Fibroblast of lung (primary cell): ENCODE data around the gene EMILIN2. TPM values are rescaled to one million over a fixed set of nuclear protein-coding genes. Genes with fewer than 3 reads are reported as not detected.

Source experiments
- DNase-seq, 2 donors: peaks; one replicate each; pipeline versions ENCODE4 v3.0.0 to v3.0.0-alpha.2; 2010; ENCODE audit warnings: low read depth in 2 of 2
- H2AFZ ChIP-seq: 2 replicates; pipeline ENCODE4 v1.5.1; 2012; ENCODE audit warnings: low read length, control low read depth, inconsistent platforms
- H3K27ac ChIP-seq: 2 replicates; pipeline ENCODE4 v1.5.1; 2011; ENCODE audit warnings: low read length, control low read depth; ENCODE audit not compliant: insufficient read depth
- H3K27me3 ChIP-seq: 2 replicates; pipeline ENCODE4 v1.5.1; 2011; ENCODE audit warnings: mild to moderate bottlenecking, low read length; ENCODE audit not compliant: control insufficient read depth, insufficient read depth
- H3K36me3 ChIP-seq: 2 replicates; pipeline ENCODE4 v1.5.1; 2011; ENCODE audit warnings: low read length; ENCODE audit not compliant: control insufficient read depth, insufficient read depth
- H3K4me1 ChIP-seq: 2 replicates; pipeline ENCODE4 v1.5.1; 2011; ENCODE audit warnings: low read length; ENCODE audit not compliant: control insufficient read depth, insufficient read depth; ENCODE audit errors: extremely low read depth
- H3K4me2 ChIP-seq: 2 replicates; pipeline ENCODE4 v1.5.1; 2011; ENCODE audit warnings: low read length, control low read depth; ENCODE audit not compliant: insufficient read depth; ENCODE audit errors: extremely low read depth
- H3K4me3 ChIP-seq, 4 experiments: fragments of 200-600 bp in 1 of 4; sonication (generic) in 1 of 4; replicated peaks in 1 of 4; 2 replicates each; pipeline ENCODE4 v1.5.1; 2011 to 2016; ENCODE audit warnings: low read length in 4 of 4, low read depth in 3 of 4, mild to moderate bottlenecking in 3 of 4, control low read depth in 2 of 4, inconsistent platforms in 1 of 4, mixed read lengths in 1 of 4; ENCODE audit not compliant: insufficient read depth in 1 of 4; ENCODE audit errors: control extremely low read depth in 1 of 4
- H3K79me2 ChIP-seq: 2 replicates; pipeline ENCODE4 v1.5.1; 2012; ENCODE audit warnings: mild to moderate bottlenecking, low read length, inconsistent platforms; ENCODE audit not compliant: control insufficient read depth, insufficient read depth
- H3K9ac ChIP-seq: 2 replicates; pipeline ENCODE4 v1.5.1; 2011; ENCODE audit warnings: mild to moderate bottlenecking, low read length, control low read depth; ENCODE audit not compliant: insufficient read depth
- H3K9me3 ChIP-seq: 2 replicates; pipeline ENCODE4 v1.5.1; 2012; ENCODE audit warnings: low read depth, low read length; ENCODE audit not compliant: control insufficient read depth, insufficient read depth
- H4K20me1 ChIP-seq: 2 replicates; pipeline ENCODE4 v1.5.1; 2011; ENCODE audit warnings: low read length; ENCODE audit not compliant: control insufficient read depth, insufficient read depth; ENCODE audit errors: extremely low read depth
- EZH2 ChIP-seq: IDR thresholded peaks from 2 replicates; pipeline ENCODE4 v1.5.1; 2012; ENCODE audit warnings: low read length, control low read depth, mild to moderate bottlenecking; ENCODE audit errors: missing control alignments
- polyA plus RNA-seq, 2 donors: library from polyadenylated mRNA; depleted of rRNA in 1 of 2; stranded (reverse) in 1 of 2; unstranded in 1 of 2; fragments of >200 nt; gene quantifications; 2 replicates each; pipeline ENCODE4 v1.2.1, GENCODE V29; 2011 to 2012; ENCODE audit warnings: missing spikeins in 1 of 2
- total RNA-seq: library from RNA; depleted of rRNA; stranded (reverse); fragments of >200 nt; gene quantifications from 2 replicates; pipeline ENCODE4 v1.2.1, GENCODE V29; 2014
- TF ChIP-seq, protein P1 (sequence below), 2 donors: IDR thresholded peaks in 1 of 2; conservative IDR thresholded peaks in 1 of 2; 1 replicate in 1 of 2; 2 replicates in 1 of 2; pipeline ENCODE4 v1.5.1; 2011 to 2012; ENCODE audit warnings: low read length in 2 of 2, control low read depth in 1 of 2, inconsistent platforms in 1 of 2, low read depth in 1 of 2, mild to moderate bottlenecking in 1 of 2

EMILIN2 gene
- total and polyA plus RNA-seq, 2 donors (not counting 1 experiment from before 2014, with no cell fraction given): 8.7 to 11.1 TPM

DNA sequence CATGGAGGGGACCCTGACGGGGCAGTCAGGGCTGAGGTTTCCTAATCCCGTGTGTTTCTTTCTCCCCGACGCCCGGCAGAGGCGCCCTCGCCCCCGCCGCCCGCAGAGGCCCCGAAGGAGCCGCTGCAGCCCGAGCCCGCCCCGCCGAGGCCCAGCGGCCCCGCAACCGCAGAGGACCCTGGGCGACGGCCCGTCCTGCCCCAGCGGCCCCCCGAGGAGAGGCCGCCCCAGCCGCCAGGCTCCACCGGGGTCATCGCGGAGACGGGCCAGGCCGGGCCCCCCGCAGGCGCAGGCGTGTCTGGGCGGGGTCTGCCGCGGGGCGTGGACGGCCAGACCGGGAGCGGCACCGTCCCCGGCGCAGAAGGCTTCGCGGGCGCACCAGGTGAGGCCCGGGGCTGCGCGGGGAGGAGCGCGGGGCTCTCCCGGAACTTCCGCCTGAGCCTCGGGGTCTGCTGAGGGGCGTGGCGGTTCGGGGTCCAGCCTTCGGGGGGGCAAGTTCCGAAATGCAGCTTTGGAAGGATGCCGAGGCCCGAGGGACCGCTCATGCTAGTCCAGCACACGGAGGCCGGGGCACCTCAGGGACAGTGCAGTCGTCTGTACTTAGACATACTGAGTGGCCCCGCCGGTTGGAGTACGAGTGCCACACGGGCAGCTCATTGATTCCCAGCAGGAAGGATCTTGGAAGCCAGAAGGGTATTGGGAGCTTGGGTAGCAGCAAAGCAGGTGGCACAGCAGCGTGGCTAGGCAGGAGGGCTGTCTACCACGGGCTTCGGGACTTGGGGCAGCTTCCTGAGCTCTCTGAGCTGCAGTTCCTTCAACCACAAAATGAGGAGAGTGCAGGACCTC lies 60.1 kb downstream of the EMILIN2 start:
- no peak overlapping the region for H2AFZ ChIP-seq
- no peaks in the 10 kb centered on the region for H4K20me1 ChIP-seq
- no peaks in the 10 kb centered on the region for H3K27me3 ChIP-seq
- H3K36me3 ChIP-seq: peaks cover 2% of the 10 kb centered on the region
- peak overlapping the region; percentile 66 for H3K4me2 ChIP-seq
- H3K27ac ChIP-seq: no peak overlapping the region
- peaks cover 6% of the 10 kb centered on the region for H3K4me1 ChIP-seq
- H3K4me3 ChIP-seq: peak overlapping the region; percentile 32 to 57 (median 46)
- peak overlapping the region; percentile 73 for H3K9ac ChIP-seq
- no peak for DNase-seq
- TF ChIP-seq, protein P1, sequence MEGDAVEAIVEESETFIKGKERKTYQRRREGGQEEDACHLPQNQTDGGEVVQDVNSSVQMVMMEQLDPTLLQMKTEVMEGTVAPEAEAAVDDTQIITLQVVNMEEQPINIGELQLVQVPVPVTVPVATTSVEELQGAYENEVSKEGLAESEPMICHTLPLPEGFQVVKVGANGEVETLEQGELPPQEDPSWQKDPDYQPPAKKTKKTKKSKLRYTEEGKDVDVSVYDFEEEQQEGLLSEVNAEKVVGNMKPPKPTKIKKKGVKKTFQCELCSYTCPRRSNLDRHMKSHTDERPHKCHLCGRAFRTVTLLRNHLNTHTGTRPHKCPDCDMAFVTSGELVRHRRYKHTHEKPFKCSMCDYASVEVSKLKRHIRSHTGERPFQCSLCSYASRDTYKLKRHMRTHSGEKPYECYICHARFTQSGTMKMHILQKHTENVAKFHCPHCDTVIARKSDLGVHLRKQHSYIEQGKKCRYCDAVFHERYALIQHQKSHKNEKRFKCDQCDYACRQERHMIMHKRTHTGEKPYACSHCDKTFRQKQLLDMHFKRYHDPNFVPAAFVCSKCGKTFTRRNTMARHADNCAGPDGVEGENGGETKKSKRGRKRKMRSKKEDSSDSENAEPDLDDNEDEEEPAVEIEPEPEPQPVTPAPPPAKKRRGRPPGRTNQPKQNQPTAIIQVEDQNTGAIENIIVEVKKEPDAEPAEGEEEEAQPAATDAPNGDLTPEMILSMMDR (conservative IDR thresholded peaks at IDR 0.05 in 1 of 2, IDR thresholded peaks at IDR 0.05 in 1 of 2; ENCODE audit: low read depth in 1 of 2, low read length in 2 of 2): peak in 1 of 2 donors; percentile 20
- peak; percentile 63 for TF ChIP-seq EZH2
- H3K9me3 ChIP-seq: no peaks in the 10 kb centered on the region
- no peaks in the 10 kb centered on the region for H3K79me2 ChIP-seq

DNA sequence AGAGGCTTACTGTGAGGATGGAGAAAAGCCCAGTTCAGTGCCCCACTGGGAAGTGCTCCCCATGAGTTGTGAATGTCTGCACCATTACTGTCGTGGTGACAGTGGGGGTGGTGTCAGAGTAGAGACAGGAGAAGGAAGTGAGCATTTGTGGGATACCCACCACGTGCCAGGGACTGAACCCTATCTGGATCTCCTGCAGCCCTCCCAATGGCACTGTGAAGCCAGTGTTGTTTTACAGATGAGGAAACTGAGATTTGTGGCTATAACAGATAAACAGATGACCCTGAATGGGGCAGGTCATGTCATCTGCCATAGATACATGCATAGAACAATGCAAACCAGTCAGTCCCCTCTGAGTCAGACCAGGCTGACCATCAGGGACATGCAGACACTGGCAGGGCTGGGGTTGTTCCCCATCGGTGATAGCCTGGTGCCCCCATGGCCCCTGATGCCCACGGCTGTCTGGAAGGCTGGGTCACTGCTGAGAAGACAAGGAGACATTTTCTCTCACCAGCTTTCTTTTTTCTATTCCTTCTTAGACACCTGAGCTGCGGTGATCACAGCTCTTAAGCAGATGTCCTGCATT lies 60.8 kb downstream of the EMILIN2 start:
- DNase-seq: no peak
- Histone ChIP-seq H3K27ac (no peak overlapping the region), H4K20me1 (no peaks in the 10 kb centered on the region), H3K79me2 (no peaks in the 10 kb centered on the region), H3K4me3 (peak overlapping the region in 3 of 4 experiments; percentile 43 to 57 (median 50)), H3K9me3 (no peaks in the 10 kb centered on the region), H3K27me3 (no peaks in the 10 kb centered on the region), H3K9ac (no peak overlapping the region), H3K4me2 (peak overlapping the region; percentile 66), H3K36me3 (peaks cover 2% of the 10 kb centered on the region), H2AFZ (no peak overlapping the region), H3K4me1 (peaks cover 5% of the 10 kb centered on the region)
- TF ChIP-seq, protein P1 (conservative IDR thresholded peaks at IDR 0.05 in 1 of 2, IDR thresholded peaks at IDR 0.05 in 1 of 2; ENCODE audit: low read depth in 1 of 2, low read length in 2 of 2): no peak
- no peak for TF ChIP-seq EZH2

DNA sequence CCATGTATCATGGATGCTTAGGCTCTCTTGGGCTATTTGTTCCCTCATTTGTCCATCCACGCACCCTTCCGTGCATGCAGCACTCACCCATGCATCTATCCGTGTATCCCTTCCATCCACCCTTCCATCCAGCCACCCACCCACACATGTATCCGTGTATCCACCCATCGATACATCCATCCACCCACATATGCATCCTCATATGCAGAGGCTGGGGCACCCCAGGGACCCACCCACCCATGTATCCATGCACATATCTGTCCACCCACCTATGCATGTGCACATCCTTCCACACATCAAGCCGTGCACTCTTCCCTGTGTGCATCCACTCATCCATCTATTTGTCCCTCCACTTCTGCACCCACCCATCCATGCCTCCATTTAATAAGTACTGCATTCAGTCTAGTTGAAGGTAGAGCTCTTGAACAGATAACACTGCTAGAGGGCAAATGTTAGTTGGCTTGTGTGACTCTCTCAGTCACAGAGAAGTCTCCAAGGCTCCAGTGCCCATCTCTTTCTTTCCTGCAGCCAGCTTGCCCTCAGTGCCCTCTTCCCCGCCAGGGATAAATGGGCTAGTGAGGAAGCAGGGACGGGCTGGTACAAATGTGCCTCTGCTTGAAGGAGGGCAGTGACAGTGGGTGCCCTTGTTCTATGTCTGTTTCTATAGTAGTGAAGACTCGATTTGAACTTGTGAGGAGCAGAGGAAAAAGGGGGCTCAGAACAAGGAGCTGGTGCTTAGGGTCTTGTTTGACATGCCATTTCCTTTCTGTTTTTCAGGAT lies 61.5 kb downstream of the EMILIN2 start:
- Histone ChIP-seq H3K27me3 (no peaks in the 10 kb centered on the region), H3K79me2 (no peaks in the 10 kb centered on the region), H3K27ac (no peak overlapping the region), H3K9me3 (no peaks in the 10 kb centered on the region), H3K9ac (no peak overlapping the region), H3K4me3 (no peak overlapping the region), H3K4me1 (peaks cover 2% of the 10 kb centered on the region), H2AFZ (no peak overlapping the region), H3K4me2 (no peak overlapping the region), H3K36me3 (peaks cover 4% of the 10 kb centered on the region), H4K20me1 (no peaks in the 10 kb centered on the region)
- no peak for DNase-seq
- no peak for TF ChIP-seq EZH2
- TF ChIP-seq, protein P1 (conservative IDR thresholded peaks at IDR 0.05 in 1 of 2, IDR thresholded peaks at IDR 0.05 in 1 of 2; ENCODE audit: low read depth in 1 of 2, low read length in 2 of 2): no peak
